Left renal pelvis (tissue), 4 donors: Measurements from ENCODE around the gene YOD1. TPM values are rescaled to one million over a fixed set of nuclear protein-coding genes. Genes with fewer than 3 reads are reported as not detected.

Experiments
- DNase-seq, 4 donors: peaks; one replicate each; pipeline ENCODE4 v3.0.0-alpha.2; 2013; ENCODE audit warnings: low read depth in 4 of 4, low spot score in 3 of 4
- polyA plus RNA-seq, 4 donors: library from polyadenylated mRNA; unstranded; fragments of 120-200 nt; gene quantifications; one replicate each; pipeline ENCODE4 v1.2.1, GENCODE V29; 2013; ENCODE audit not compliant: insufficient read length in 4 of 4

Gene YOD1
- polyA plus RNA-seq, 4 donors, result 9.9 to 18.8 (median 14.4) TPM

GRCh38 chr1:207073906-207074820, 23.2 kb upstream of the YOD1 start:
- DNase-seq, result no peak

GRCh38 chr1:207072233-207072632, 21.2 kb upstream of the YOD1 start:
- DNase-seq, result peak in 1 of 4 donors; percentile 22

- no peak for DNase-seq
Measured at GRCh38 chr1:207071426-207071825, 20.4 kb upstream of the YOD1 start.

GRCh38 chr1:207070811-207071210, 19.8 kb upstream of the YOD1 start:
- DNase-seq, result no peak

GRCh38 chr1:207069858-207070506, 19.0 kb upstream of the YOD1 start:
- DNase-seq, result no peak

GRCh38 chr1:207069061-207069460, 18.1 kb upstream of the YOD1 start:
- DNase-seq, result no peak

- DNase-seq, result no peak
Measured at GRCh38 chr1:207067665-207068064, 16.7 kb upstream of the YOD1 start.

- DNase-seq, result no peak
Measured at GRCh38 chr1:207067185-207067584, 16.2 kb upstream of the YOD1 start.

- no peak for DNase-seq
Measured at GRCh38 chr1:207064561-207064960, 13.6 kb upstream of the YOD1 start.

GRCh38 chr1:207063014-207063413, 12.0 kb upstream of the YOD1 start:
- no peak for DNase-seq

- DNase-seq, result no peak
Measured at GRCh38 chr1:207062058-207062457, 11.1 kb upstream of the YOD1 start.

GRCh38 chr1:207060596-207060995, 9.6 kb upstream of the YOD1 start:
- DNase-seq, result no peak

GRCh38 chr1:207059881-207060280, 8.9 kb upstream of the YOD1 start:
- DNase-seq, result no peak

- no peak for DNase-seq
Measured at GRCh38 chr1:207058878-207059867, 8.2 kb upstream of the YOD1 start.

GRCh38 chr1:207058252-207058651, 7.2 kb upstream of the YOD1 start:
- DNase-seq, result no peak

- DNase-seq, result no peak
Measured at GRCh38 chr1:207056673-207057072, 5.7 kb upstream of the YOD1 start.

GRCh38 chr1:207055386-207056001, 4.5 kb upstream of the YOD1 start:
- no peak for DNase-seq

- no peak for DNase-seq
Measured at GRCh38 chr1:207054491-207054890, 3.5 kb upstream of the YOD1 start.

GRCh38 chr1:207052911-207053769, 2.1 kb upstream of the YOD1 start, which contains the start of gene PFKFB2:
Gene PFKFB2 (plus strand): TSS chr1:207053275. CDS start chr1:207054718, 1,443 bp downstream.
- DNase-seq, result peak; percentile 86 to 98 (median 90)
